ELR (cell line): ENCODE data around the gene ODF2.
"Not testable (repeated sequence)": the region's sequence is repeated elsewhere in the genome, so short reads cannot be mapped to it uniquely, and the experiment has no call there.

Experiments used
- DNase-seq: peaks from one replicate; pipeline ENCODE4 v3.0.0-alpha.2; 2015; ENCODE audit warnings: low read depth

The ODF2 gene

DNA sequence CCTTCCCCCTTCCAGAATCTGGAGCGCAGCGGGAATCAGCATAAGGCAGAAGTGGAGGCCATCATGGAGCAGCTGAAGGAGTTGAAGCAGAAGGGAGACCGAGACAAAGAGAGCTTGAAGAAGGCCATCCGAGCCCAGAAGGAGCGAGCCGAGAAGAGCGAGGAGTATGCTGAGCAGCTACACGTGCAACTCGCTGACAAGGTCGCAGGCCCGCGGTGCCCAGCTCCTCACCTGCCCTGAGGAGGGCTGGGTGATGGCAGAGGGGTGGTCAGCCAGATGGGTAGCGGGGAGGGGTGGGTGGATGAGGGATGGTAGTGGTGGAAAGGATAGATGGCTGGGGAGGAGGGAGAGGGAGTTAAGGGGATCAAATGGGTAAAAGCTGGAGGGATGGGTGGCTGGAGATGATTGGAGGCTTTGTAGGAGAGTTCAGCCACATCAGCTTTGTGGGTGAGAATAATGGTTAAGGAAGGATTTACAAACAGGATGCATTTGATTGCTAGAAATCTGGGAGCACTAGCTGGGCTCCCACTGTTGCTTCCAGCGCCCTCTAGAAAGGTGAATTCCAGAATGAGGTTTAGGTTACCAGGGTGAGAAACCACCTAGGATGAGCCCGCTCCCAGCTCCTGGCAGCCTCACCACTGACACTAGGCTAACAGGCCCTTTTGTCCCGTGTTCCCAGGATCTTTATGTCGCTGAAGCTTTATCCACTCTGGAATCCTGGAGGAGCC is 29.0 kb downstream of the ODF2 start:
- no peak for DNase-seq

- no peak for DNase-seq
Observed at GRCh38 chr9:128485414-128485855, 29.6 kb downstream of the ODF2 start.

DNA sequence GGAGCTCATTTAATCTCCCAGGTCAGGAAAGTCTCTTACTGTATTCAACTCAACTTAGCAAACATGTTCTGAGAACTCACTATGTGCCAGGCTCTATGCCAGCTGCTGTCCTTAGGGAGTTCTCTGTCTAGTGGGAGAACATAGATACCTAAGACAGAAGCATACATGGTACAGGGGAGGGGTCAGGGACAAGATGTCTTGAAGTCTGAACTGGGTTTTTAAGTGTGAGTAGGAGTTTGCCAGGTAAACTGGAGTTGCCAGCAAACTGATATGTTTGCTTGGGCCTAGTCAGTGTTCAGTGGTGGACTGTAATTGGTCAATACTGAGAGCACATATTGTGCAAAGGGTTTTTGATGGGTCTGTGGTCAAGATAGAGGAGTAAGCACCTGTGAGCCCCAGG is 30.4 kb downstream of the ODF2 start:
- no peak for DNase-seq

- no peak for DNase-seq
Observed at GRCh38 chr9:128493424-128493823, 37.6 kb downstream of the ODF2 start.

DNA sequence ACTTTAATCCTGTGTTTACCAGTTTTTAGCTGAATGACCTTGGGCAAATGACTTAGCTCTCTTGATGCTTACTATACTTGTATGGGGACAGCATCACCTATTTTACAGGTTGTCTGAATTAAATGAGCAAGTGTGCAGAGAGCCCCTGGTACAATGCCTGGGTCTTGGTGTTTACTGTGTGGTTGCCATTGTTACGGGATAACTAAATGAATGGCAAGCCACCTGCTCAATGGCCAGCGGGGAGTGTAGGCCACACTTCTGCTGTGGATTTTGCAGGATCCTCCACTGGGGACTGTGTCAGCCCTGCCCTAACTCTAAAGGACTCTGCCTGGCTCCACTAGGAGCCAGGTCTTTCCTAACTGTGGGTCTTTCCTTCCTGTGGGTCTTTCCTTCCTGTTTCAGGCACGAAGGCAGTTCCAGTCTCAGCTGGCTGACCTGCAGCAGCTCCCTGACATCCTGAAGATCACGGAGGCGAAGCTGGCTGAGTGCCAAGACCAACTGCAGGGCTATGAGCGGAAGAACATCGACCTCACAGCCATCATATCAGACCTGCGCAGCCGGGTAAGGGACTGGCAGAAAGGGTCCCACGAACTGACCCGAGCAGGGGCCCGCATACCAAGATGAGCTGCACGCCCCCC is 38.4 kb downstream of the ODF2 start:
- DNase-seq: no peak

GRCh38 chr9:128494746-128495129 is 38.9 kb downstream of the ODF2 start:
- DNase-seq: no peak

DNA sequence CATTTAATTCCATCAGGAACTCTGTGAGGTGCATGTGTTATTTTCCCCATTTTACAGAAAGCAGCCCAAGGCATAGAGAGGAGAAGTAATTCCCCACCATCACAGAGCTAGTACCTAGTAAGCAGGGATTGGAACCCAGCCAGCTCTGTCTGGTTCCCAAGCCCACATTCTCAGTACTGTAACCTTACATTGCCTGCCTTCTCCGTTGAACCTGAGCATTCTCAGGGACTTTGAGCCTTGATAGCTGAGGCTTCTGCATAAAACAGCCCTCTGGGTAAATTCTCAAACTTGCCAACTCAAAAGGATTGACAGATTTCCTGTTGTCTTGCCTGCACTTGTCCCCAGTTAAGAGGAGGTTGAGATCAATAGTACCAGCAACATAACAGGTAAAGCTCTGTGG is 39.5 kb downstream of the ODF2 start:
- no peak for DNase-seq

DNA sequence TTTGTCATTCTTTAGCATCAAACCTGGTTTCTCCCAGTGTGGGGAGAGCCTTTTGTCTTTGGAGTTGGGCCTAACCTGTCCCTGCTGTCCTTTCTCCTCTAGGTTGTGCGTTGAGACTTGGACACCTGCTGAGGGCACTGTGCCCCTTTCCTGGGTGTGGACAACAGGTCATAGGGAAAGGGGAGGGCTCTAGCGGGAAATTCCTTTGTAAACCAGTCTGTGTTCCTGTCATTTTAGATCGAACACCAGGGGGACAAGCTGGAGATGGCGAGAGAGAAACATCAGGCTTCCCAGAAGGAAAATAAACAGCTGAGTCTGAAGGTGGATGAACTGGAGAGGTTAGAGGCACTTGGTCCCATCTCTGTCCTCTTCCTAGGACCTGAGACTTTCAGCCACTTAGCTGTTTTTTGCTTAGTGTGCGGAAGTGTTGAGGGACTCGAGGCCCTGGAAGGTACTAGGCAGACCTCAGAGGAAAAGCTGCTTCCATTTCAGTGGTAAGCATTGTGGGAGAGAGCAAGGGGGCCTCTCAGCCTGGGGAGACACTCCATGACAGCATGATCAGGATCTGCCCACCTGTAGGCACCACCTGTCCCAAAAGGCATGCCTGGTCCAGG is 40.1 kb downstream of the ODF2 start:
- peak; percentile 21 for DNase-seq

- no peak for DNase-seq
Observed at GRCh38 chr9:128497824-128498610, 42.2 kb downstream of the ODF2 start.

DNA sequence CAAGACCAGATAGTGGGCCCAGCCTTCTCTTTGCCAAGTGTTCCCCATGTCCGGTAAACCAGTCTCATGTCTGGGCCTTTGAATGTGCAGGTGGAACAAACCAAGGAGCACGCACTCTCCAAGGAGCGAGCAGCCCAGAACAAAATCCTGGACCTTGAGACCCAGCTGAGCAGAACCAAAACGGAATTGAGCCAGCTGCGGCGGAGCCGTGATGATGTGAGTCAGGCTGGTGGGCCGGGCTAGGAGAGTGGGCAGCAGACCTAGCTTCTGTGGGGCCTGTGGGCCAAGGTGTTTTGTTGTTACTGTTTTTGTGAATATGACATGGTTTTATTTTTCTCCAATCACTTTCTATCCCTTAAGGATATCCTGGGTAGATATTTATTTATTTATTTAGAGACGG is 43.1 kb downstream of the ODF2 start:
- DNase-seq: no peak

GRCh38 chr9:128499920-128500319 is 44.1 kb downstream of the ODF2 start:
- DNase-seq: no peak

GRCh38 chr9:128503415-128503825 is 47.6 kb downstream of the ODF2 start:
- DNase-seq: peak; percentile 19

GRCh38 chr9:128503870-128504269 is 48.1 kb downstream of the ODF2 start:
- peak; percentile 47 for DNase-seq

- DNase-seq: peak; percentile 92
Observed at GRCh38 chr9:128504485-128505413, 48.9 kb downstream of the ODF2 start, which contains the start of gene GLE1. Gene GLE1 (plus strand): TSS chr9:128504719. CDS start chr9:128504806, 87 bp downstream.

GRCh38 chr9:128505414-128505765 is 49.6 kb downstream of the ODF2 start:
- peak; percentile 55 for DNase-seq

DNA sequence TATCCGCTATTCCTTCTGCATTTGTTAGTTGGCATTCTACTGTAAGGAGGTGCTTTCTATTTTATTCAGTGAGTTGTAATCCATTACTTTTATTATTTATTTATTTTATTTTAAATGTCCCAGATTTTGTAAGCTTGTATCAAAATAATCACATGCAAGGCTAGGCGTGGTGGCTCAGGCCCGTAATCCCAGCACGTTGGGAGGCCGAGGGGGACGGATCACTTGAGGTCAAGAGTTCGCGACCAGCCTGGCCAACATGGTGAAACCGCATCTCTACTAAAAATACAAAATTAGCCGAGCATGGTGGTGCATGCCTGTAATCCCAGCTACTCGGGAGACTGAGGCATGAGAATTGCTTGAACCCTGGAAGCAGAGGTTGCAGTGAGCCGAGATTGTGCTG is 50.1 kb downstream of the ODF2 start:
- not testable (repeated sequence) for DNase-seq

- no peak for DNase-seq
Observed at GRCh38 chr9:128512820-128513219, 57.0 kb downstream of the ODF2 start.

DNA sequence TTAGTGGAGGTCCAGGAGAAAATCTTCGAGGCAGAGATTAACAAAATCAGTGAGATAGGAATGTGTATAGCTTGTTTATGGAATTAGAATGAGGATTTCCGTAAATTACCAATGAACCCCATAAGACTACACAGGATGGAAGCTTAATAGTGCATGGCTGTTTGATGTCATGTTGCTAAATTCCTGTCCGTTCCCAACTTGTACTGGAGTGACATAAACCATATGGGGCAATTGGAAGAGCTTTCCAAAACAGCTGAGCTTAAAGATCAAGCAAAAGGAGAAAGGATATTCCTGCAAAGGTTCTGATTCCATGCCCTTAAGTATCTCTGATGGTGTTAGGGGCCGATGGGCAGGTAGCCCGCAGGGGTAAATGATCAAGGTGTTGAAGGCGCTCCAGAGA is 66.2 kb downstream of the ODF2 start:
- DNase-seq: no peak

- peak; percentile 38 for DNase-seq
Observed at GRCh38 chr9:128523199-128523925, 67.6 kb downstream of the ODF2 start.

GRCh38 chr9:128526720-128527119 is 70.9 kb downstream of the ODF2 start:
- no peak for DNase-seq
